ENCODE data around the gene PRMT3.
"Not testable (repeated sequence)": the region's sequence is repeated elsewhere in the genome, so short reads cannot be mapped to it uniquely, and the experiment has no call there.

PRMT3 gene

DNA sequence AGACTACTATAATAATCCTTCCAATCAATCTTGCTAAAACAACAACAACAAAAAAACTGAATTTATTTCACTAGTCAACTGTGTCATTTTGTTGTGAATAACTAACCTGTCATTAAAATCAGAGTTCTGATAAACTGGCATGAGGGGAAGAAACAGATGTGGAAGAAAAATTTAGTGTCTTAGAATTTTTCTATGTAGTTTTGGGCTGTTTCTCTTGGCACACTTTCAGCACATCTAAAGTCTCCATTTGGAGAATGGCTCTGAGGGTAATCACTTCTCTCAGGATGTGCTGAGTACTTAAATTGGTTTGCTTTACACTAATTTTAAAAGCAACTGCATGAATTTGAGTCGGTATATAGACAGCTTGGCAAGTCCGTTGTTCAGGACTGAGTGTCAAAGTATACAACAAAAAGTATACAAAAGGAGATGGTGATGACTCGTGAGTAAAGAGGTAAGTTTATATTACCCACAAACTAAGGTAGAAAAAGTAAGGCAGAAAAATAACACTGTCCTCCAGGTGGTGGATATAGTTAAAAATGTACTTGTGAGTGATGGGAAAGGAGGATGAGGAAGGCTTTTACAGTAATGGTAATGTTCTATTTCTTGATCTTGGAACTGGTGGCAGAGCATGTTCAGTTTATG is 13.8 kb upstream of the PRMT3 start:
- DNase-seq (ENCODE audit: low read depth in 1 of 2, low spot score in 1 of 2): no peak

- DNase-seq (ENCODE audit: low read depth in 1 of 2, low spot score in 1 of 2): no peak
These were observed 12.7 kb upstream of the PRMT3 start for GRCh38 chr11:20374741-20375300.

- DNase-seq (ENCODE audit: low read depth in 1 of 2, low spot score in 1 of 2): no peak
These were observed 11.3 kb upstream of the PRMT3 start for GRCh38 chr11:20376162-20376730.

GRCh38 chr11:20385996-20386395 is 1.5 kb upstream of the PRMT3 start:
- not testable (repeated sequence) for DNase-seq (ENCODE audit: low read depth in 1 of 2, low spot score in 1 of 2)

GRCh38 chr11:20388096-20389055 is 860 bp downstream of the PRMT3 start:
- no peak for DNase-seq (ENCODE audit: low read depth in 1 of 2, low spot score in 1 of 2)

- no peak for DNase-seq (ENCODE audit: low read depth in 1 of 2, low spot score in 1 of 2)
These were observed 9.8 kb downstream of the PRMT3 start for GRCh38 chr11:20397281-20397680.

- DNase-seq (ENCODE audit: low read depth in 1 of 2, low spot score in 1 of 2): no peak
These were observed 12.0 kb downstream of the PRMT3 start for GRCh38 chr11:20399498-20399897.

DNA sequence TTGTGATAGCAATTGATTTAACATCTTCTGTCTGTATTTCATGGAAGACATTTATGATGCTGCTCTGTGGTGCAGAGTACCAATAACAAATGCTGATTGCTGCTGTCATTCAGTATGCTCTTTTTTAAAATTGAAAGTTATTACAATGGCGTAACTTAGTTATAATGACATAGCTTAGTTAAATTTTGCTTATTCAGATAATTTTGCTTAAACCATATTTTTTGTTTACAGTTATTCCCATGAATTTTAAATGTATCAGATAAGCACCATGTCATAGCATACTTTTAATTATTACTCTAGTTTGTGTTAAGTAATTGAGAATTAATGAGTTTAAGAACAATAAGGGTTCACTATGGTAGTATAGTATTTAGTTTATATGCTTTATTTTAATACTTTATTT is 15.5 kb downstream of the PRMT3 start:
- no peak for DNase-seq (ENCODE audit: low read depth in 1 of 2, low spot score in 1 of 2)

DNA sequence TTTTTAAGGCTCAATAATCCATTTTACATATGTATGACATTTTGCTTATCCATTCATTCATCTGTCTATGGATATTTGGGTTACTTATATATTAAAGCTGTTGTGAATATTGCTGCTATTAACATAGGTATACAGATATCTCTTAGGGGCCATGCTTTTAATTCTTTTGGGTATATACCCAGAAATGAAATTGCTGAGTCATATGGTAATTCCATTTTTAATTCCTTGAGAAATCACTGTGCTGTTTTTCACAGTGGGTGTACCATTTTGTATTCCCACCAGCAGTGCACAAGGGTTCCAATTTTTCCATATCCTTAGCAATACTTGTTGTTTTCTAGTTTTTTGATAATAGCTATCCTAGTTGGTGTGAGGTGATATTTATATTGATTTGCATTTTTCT is 19.0 kb downstream of the PRMT3 start:
- no peak for DNase-seq (ENCODE audit: low read depth in 1 of 2, low spot score in 1 of 2)

- DNase-seq (ENCODE audit: low read depth in 1 of 2, low spot score in 1 of 2): no peak
These were observed 19.8 kb downstream of the PRMT3 start for GRCh38 chr11:20407344-20407743.

- DNase-seq (ENCODE audit: low read depth in 1 of 2, low spot score in 1 of 2): no peak
These were observed 27.9 kb downstream of the PRMT3 start for GRCh38 chr11:20415432-20415831.

GRCh38 chr11:20417771-20418170 is 30.3 kb downstream of the PRMT3 start:
- DNase-seq (ENCODE audit: low read depth in 1 of 2, low spot score in 1 of 2): no peak

- DNase-seq (ENCODE audit: low read depth in 1 of 2, low spot score in 1 of 2): no peak
These were observed 34.4 kb downstream of the PRMT3 start for GRCh38 chr11:20421946-20422345.

- no peak for DNase-seq (ENCODE audit: low read depth in 1 of 2, low spot score in 1 of 2)
These were observed 41.7 kb downstream of the PRMT3 start for GRCh38 chr11:20429216-20429615.

GRCh38 chr11:20438637-20439036 is 51.1 kb downstream of the PRMT3 start:
- no peak for DNase-seq (ENCODE audit: low read depth in 1 of 2, low spot score in 1 of 2)

DNA sequence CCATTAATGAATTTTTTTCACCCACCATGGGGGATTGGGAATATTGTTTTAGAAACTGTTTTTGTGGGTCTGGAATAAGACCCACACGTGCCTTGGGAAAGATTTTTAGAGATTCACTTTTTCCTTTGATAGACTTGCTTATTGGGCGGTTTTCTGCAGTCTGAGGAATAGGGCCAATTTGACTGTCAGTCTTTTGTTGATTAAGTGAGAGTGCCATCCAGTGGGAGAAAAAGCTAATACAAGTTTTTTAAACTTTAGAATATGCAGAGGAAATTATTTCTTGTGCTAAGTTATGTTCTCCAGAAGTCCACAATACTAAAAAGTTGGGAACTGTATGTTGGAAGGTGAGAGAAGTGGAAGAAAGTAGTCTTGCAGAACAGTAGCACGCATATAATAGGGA is 56.1 kb downstream of the PRMT3 start:
- no peak for DNase-seq (ENCODE audit: low read depth in 1 of 2, low spot score in 1 of 2)

DNA sequence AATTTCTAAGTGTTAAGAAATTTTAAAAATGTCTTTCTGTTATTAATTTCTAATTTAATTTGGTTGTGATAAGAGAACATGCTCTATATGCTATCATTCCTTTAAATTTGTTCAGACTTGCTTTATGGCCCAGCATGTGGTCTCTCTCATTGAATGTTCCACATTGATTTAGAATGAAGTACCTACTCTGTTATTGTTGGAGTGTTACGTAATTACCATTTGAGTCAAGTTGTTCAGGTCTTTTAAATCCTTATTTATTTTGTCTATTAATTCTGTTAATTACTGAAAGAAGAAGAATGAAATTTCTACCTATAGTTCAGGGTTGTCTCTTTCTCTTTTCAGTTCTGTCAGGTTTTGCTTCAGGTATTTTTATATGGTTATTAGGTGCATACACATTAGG is 57.0 kb downstream of the PRMT3 start:
- no peak for DNase-seq (ENCODE audit: low read depth in 1 of 2, low spot score in 1 of 2)

GRCh38 chr11:20448834-20449233 is 61.3 kb downstream of the PRMT3 start:
- DNase-seq (ENCODE audit: low read depth in 1 of 2, low spot score in 1 of 2): no peak

- DNase-seq (ENCODE audit: low read depth in 1 of 2, low spot score in 1 of 2): no peak
These were observed 63.3 kb downstream of the PRMT3 start for GRCh38 chr11:20450829-20451228.

DNA sequence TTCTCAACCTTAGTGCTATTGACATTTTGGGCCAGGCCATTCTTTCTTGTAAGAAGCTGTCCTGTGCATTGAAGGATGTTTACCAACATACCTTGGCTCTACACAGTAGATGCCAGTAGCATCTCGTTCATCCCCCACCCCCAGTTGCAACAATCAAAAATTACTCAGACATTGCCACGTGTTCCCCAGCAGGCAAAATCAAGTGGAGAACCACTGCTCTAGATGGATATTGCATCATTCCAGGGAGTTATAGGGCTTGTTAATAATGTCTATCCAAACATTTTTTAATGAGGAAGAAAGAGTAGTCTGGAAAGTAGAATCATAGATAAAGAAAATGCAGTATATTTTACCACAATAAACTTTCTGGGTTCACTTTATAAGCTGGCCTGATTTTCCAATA is 64.1 kb downstream of the PRMT3 start:
- no peak for DNase-seq (ENCODE audit: low read depth in 1 of 2, low spot score in 1 of 2)

GRCh38 chr11:20452585-20452984 is 65.1 kb downstream of the PRMT3 start:
- DNase-seq (ENCODE audit: low read depth in 1 of 2, low spot score in 1 of 2): no peak
